HG02798 (cell line): ENCODE results near the gene ATP8B3.

Source experiments
- ATAC-seq: cut with Tn5 transposase; IDR thresholded peaks from one replicate; pipeline ENCODE4 v1.9.1; 2021; ENCODE audit warnings: mild to moderate bottlenecking; ENCODE audit not compliant: unreplicated experiment, poor library complexity

The ATP8B3 gene

DNA sequence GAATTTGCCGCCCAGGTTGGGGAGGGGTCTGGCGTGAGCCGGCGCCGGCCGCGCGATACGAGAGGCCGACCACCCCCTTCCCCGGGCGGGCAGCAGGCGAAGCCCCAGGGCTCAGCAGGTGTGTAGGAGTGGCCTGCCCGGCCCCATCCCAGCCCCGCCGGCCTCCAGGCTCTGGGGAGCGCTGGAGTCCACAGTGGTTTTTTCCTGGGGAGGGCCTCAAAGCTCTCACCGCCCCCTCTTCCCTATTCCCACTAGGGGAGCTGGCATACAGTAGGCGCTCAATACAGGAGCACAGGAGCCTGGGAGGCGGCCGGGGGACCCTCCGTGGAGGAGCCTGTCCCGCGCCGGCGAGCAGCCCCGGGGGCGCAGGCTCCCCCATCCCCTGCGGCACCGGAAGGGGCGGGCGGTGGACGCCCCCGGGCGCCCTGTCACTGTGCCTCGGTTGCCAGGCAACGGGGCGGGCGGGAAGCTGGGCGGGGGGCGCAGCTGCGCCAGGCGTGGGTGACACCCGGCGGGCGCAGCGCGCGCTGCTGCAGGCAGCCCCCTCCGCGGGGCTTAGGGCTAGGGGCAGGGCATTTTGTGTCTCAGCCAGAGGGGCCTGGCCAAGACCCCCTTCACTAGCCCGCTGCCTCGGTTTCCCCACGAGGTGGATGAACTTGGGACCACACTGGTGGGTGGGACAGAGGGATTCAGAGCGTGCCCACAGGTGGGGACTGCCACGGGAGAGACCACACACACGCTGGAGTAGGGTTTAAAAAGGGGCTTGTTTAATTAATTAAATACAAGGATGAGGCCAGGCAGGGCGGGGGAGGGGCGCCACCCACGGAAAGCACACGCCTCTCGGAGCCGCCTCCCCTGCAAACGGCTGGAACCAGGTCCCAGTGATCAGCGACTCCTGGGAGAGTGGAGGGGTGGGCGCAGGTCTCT, 39.8 kb upstream of the ATP8B3 start:
- ATAC-seq = no peak

GRCh38 chr19:1850809-1851653, 39.0 kb upstream of the ATP8B3 start:
- ATAC-seq = no peak

- ATAC-seq = no peak
Measured at GRCh38 chr19:1849886-1850398, 37.9 kb upstream of the ATP8B3 start.

DNA sequence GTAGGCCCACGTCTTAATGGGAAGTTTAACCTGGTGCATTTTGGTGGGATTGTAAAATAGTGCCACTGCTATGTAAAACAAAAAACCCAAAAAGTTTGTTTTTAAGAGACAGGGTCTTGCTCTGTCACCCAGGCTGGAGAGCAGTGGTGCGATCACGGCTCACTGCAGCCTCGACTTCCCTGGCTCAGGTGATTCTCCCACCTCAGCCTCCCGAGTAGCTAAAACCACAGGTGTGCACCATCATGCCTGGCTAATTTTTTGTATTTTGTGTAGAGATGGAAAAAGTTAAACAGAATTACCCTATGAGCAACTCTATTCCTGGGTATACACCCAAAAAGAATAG, 37.0 kb upstream of the ATP8B3 start:
- no peak for ATAC-seq

- ATAC-seq = peak; percentile 83
Measured at GRCh38 chr19:1848399-1849131, 36.5 kb upstream of the ATP8B3 start, which contains the start of gene REXO1. Gene REXO1, minus strand, starts transcription at chr19:1848483. Its CDS starts 125 bp downstream, at chr19:1848358.

DNA sequence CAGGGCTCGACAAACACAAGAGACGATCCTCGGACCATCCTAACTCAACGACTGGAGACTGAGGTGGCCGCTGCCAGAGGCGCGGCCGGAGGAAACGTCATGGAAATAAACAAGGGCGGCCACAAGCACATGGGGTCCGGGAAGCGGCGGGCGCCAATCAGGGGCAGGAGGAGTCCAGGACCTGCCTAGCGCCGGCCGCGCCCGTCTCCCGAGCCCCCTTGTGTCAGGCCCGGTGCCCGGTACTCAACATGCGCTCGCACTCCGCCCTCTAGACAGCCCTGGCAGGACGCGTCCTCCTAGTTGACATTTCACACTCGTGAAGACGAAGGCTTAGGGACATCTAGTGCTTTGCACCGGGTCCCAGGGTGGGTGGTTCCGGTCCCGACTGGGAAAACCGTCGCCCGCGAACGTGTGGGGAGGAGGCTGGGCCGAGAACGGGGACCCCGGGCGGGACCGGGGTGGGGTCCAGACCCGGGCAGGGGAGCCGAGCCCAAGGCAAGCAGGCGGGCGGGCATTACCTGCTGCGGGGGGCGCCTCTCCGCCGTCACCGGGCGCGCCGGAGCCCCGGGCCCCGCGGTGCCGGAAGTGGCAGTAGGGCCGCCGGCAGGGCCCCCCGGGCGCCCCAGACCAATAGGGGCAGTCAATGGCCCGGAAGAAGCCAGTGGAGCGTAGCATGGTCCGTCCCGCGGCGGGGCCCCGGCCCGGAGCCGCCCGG, 35.8 kb upstream of the ATP8B3 start:
- no peak for ATAC-seq

DNA sequence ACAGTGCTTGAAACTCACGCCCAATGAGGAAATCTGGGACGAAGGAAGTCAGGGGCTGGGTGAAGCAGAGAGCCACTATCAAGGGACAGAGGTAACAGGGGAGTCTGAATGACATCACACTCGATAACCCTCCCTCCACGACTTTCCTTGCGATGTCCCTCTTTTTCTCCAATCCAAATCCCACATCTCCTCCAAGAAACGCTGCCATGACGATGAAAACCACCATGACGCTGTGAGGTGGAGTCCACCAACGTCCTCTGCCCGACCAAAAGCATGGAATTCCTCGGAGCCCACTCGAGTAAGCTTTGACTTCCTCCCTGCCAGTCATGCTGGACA, 35.2 kb upstream of the ATP8B3 start:
- no peak for ATAC-seq

DNA sequence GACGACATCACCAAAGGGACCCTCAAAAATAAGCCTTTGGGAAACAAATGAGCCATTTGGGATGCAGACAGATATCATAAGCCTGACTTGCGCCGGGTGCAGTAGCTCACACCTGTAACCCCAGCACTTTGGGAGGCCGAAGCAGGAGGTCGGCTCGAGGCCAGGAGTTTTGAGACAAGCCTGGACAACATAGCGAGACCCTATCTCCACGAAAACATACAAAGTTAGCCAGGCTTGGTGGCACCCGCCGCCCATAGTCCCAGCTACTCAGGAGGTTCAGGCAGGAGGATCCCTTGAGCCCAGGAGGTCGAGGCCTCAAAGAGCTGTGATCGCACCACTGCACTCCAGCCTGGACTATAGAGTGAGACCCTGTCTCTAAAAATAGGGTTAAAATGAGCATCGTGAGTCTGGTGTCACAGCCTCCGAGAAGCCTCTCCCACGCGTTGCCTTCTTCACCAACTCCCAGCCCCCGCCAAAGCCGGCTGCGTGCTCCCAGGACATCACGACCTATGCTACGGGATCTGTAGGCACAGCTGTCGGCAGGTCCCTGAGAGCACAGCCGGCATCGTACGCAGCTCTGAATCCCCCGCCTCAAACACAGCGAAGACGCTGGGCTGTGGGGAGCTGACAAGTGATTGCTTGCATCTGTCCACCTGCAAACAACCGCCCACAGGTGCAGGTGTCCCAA, 34.6 kb upstream of the ATP8B3 start:
- no peak for ATAC-seq

GRCh38 chr19:1845642-1846041, 33.6 kb upstream of the ATP8B3 start:
- no peak for ATAC-seq

- no peak for ATAC-seq
Measured at GRCh38 chr19:1845125-1845515, 33.0 kb upstream of the ATP8B3 start.

- no peak for ATAC-seq
Measured at GRCh38 chr19:1844513-1845124, 32.5 kb upstream of the ATP8B3 start.

DNA sequence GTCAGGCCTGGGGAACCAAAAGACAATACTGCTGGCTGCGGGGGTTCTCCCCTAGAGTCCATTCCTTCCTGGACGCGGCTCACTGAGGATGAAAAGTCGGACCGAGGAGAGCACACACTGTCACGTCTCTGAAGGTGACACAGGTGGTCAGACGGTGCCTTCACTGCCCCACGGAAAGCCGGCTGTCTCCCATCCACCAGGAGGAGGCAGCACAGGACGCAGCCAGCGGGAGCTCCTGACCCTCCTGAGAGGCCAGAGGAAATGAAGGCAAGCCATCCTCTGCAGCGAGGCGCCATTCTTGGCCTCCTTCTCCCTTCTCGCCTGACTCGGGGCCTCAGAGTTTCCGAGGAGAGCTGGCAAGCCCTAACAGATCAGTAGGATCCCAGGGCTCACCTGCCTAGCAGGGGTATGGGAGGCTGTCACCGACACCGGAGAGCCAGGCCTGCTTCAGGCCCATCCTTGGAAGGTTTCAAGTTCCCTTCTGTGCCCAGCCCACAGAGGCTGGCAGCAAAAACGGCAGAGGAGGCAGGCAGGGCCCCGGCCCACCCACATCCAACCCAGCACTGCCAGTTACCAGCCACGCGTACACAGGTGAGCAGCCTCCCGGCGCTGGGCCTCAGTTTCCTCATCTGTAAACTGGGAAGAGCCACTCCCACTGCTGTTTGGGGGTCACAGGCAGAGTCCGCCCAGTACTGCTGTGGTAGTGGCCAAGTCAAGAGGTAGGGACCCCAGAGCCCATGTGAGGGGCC, 31.7 kb upstream of the ATP8B3 start:
- no peak for ATAC-seq

DNA sequence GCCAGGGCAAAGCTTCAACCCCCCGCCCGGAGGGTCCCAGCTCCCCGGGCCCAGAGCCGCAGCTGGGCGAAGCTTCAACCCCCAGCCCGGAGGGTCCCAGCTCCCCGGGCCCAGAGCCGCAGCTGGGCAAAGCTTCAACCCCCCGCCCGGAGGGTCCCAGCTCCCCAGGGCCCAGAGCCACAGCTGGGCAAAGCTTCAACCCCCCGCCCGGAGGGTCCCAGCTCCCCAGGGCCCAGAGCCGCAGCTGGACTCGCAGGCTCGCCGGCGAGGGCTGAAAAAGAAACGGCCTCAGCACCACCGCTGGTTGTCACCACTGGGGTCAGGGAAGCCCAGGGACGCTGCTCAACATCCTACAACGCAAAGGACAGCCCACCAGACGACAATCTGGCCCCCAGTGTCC, 31.0 kb upstream of the ATP8B3 start:
- no peak for ATAC-seq

DNA sequence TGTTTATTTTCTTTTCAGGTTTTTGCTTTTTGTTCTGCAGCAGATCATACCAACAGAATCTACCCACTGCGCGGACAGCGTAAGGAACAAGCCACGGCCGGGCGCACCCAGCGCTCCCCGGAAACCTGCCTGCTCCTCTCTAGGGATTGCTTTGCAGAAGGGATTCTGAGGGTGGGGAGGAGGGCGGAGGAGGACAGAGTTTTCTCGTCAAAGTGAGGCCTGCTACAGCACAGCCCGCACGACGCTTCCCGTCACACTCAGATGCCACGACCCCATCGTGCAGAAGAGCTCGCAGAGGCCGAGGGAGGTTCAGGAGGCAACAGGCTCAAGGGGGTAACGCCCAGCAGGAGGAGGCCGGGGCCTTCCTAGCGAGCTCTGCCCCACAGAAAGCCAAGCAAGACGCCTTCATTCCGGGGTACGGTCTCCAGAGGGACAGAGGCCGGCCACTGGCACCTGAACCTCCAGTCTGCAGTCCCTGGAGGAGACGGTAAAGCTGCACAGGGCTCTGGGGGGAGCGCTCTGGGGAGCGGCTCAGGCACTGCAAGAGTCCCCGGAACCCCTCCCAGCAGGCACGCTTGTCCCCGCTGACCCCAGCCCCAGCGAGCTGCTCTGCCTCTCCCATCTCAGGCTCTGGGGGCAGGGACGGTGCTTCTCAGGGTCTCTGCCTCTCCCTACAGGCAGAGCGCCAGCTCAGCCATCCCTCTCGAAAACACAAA, 29.3 kb upstream of the ATP8B3 start:
- ATAC-seq = no peak

DNA sequence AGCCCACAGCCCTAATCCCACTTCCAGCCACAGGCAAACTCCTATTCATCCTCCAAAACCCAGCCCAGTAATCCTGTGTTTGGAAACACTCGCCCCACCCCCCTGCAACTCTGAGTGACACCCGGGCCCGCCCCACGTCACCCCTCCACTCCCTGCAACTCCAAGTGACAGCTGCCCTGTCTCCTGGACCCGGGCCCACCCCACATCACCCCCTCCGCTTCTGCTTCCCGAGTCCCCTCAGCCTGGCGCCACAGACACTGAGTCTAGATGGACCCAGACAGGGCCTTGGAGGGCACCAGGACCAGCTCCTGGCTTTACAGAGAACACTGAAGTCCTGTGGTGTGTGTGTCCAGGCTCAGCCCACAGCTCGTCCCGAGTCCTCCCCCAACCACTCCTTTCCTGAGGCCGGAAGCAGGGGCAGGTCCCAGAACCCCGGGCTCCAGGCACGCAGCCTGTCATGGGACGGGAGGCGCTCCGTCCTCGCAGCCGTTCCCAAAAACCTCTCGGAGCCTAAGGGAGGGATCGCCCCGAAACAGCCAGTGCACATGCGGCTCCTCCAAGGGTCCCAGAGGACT, 28.6 kb upstream of the ATP8B3 start:
- ATAC-seq = no peak

DNA sequence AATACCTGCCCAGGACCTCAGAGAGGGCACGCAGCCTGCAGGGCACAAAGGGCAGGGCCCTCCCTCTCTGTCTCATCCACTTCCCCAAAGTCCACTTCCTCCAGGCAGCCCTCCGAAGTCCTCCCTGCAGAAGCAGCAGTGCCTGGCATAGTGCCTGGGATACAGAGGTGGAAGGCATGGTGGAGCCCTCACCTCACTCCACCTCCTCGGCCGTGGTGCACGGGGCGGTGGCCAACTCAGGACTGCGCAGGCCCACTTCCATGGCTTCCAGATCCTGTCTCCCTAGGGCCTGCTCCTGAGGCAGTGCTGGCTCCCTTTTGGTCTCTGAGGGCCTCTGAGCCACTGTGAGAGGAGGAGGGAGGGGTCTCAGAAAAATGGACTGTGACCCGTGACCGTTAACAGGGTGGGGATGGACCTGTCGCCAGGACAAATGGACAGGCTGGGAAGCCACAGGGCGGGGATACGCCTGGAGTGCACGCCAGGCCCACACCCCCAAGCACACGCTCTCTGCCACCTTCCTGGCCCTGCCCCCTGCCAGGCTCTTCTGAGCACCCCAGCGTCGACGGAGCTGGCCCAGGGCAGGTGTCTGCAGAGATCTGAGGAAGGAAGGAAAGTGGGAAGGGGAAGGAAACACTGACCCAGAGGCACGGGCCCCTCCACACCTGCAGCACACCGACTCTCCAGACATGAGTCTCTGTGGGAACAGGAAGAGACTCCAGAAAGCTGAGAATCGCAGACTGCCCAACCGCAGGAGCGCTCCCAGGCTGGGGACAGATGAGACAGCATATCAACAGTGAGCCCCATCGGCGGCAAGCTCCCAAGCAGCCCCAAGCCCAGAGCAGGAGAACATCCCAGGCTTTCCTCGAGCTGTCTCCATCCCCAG, 27.8 kb upstream of the ATP8B3 start:
- no peak for ATAC-seq
